Measurements from ENCODE around the gene ZNF276. TPM values are rescaled to one million over a fixed set of nuclear protein-coding genes. Genes with fewer than 3 reads are reported as not detected.
A peak's percentile ranks its signal among the peaks of the same experiment; 100 is the strongest.
"Not testable (repeated sequence)": the region's sequence is repeated elsewhere in the genome, so short reads cannot be mapped to it uniquely, and the experiment has no call there.

ZNF276 gene
- total RNA-seq, 1 donor from 2014 or later: 14.2 TPM

DNA sequence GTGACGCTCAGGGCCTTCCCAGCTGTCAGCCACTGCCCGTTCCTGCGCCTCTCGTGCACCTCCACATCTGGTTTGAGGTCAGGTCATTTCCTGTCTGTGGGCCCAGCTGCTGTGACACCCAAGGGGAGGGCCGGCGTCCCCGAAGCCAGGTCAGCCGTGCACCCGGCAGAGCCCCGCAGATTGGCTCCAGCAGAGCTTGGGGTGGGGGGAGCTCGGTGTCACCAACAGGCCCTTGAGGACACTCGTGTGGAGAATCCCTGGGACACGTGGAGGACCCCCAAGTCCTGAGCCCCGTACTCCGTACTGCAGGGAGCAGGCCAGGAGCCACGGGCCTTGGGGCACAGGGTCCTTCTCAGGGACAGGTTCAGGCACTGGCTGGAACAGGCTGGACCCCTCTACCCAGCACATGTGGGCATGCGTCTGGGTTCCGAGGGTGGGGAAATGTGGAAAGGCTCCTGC is 24.6 kb upstream of the ZNF276 start:
- DNase-seq: no peak

- DNase-seq: no peak
These were observed 24.1 kb upstream of the ZNF276 start for GRCh38 chr16:89697161-89697615.

- no peak for DNase-seq
These were observed 23.6 kb upstream of the ZNF276 start for GRCh38 chr16:89697616-89698331.

GRCh38 chr16:89698717-89699116 is 22.6 kb upstream of the ZNF276 start:
- DNase-seq: not testable (repeated sequence)

- not testable (repeated sequence) for DNase-seq
These were observed 21.7 kb upstream of the ZNF276 start for GRCh38 chr16:89699629-89700099.

GRCh38 chr16:89700100-89700648 is 21.2 kb upstream of the ZNF276 start:
- DNase-seq: peak; percentile 96

- no peak for DNase-seq
These were observed 20.5 kb upstream of the ZNF276 start for GRCh38 chr16:89700649-89701424.

DNA sequence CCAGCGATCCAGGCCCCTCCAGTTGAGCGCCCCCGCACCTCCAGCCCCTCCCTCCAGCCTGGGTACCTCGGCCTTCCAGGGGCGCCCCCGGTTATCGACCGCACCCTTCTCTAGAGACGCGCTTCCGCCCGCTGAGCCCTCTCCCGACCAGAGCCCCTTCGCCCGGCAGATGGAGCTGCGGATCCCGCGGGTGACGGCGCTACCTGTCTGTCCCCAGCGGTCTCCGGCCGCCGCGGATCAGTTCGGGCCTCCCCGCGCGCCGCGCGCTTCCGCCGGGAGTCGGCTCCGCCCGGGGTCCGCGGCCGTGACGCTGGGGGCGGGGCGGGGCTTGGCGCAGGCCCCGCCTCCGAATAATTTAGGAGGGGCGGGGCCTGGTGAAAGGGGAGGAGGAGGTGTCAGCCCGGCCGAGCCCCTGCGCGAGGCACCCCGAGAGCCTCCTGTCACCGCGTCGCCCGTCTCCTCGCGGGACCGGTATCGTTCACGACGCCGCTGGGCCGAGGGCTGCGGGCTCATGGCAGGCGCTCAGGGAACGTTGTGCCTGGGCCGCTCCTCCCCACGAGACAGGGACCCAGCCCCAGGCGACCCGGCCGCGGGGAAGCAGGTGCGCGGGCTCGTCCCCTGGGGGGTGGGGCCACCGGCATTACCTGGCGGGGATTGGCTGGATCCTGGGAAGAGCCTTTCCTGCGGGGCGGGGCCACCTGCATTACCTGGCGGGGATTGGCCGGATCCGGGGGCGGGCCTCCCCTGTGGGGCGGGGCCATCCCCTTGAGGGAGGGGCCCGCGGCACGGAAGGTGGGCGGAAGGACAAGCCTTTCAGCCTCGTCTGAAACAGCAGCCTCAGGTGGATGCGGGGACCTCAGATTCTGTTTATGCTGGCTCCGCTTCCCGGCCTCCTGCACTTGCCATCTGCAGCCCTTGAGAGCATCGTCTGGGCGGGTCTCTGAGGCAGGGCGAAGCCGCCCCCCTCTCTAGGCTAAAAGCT is 19.6 kb upstream of the ZNF276 start, which contains the start of gene SPATA2L:
SPATA2L (minus strand) TSS at position 281 of the 982 bp plus-strand sequence. CDS start 473 bp downstream, outside the sequence.
- peak; percentile 92 for DNase-seq

GRCh38 chr16:89704281-89704680 is 17.1 kb upstream of the ZNF276 start:
- DNase-seq: no peak

GRCh38 chr16:89705006-89705405 is 16.3 kb upstream of the ZNF276 start:
- no peak for DNase-seq

DNA sequence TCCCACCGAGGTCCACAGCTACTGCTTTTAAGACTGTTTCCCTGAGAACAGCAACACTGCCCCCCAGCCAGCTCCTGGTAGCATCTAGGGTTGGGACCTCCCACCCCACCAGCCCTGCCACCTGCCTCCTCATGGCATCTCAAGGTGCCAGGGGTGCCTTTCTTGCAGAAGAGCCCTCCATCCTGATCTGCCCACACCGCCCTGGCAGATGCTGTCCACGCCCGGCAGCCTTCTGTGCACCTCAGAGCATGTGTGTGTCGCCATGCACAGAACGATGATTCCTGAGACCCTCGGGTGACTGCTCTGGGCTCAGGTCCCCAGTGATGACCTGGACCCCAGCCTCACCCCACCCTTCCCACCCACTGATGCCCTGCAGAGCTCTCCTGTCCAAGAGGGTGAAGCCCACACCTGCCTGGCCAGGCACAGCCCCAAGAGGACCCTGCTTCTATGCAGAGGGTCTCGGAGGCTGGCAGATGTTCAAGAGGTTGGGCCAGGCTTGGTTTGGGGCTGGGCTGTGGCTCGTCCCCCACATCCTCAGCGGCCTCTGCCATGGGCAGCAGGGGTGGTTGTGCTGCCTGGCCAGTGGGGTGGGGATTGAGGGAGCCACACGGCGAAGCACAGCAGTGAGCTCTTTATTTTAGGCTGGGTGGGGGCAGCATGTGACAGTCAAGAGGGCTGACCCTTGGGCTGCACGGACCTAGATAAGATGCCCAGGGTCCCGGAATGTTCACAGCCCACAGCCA is 14.6 kb upstream of the ZNF276 start:
- no peak for DNase-seq

DNA sequence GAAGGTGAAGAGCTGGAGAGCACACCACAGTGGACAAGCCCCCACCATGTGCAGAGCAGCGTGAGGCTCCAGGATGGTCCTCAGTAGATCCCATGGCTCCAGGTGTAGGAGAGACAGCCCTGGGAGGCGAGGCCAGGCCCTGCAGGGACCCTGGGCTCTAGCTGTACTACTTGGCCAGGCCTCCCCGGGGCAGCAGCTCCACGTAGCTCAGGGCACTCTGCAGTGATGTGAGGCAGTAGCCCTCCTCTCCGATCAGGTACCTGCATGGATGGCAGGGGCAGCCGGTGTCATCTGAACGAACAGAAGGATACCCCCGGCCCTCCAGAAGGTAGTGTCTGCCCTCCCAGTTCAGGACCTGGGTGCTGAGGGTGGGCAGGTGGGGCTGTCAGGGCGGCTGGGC is 13.6 kb upstream of the ZNF276 start:
- no peak for DNase-seq

DNA sequence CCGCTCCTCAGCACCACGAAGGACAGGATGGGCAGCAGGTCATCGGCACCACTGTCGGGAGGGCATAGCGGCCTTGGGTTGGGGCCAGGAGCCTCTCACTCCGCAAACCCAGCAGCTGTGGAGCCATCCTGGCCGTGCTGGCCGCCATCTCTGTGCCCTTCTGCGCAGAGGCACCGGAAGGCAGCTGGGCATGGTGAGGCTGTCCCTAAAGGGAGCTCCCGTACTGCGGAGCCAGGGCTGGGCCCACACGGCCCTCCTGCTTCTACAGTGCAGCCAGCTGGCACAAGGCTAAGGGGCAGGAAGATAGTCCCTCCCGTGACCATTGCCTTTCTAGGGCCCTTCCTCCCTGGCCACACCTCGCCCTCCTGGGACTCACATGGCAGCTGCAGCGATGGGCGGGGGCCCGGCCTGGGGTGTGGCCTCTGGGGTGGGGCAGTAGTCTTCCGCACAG is 12.8 kb upstream of the ZNF276 start:
- DNase-seq: no peak

GRCh38 chr16:89709166-89709565 is 12.2 kb upstream of the ZNF276 start:
- no peak for DNase-seq

DNA sequence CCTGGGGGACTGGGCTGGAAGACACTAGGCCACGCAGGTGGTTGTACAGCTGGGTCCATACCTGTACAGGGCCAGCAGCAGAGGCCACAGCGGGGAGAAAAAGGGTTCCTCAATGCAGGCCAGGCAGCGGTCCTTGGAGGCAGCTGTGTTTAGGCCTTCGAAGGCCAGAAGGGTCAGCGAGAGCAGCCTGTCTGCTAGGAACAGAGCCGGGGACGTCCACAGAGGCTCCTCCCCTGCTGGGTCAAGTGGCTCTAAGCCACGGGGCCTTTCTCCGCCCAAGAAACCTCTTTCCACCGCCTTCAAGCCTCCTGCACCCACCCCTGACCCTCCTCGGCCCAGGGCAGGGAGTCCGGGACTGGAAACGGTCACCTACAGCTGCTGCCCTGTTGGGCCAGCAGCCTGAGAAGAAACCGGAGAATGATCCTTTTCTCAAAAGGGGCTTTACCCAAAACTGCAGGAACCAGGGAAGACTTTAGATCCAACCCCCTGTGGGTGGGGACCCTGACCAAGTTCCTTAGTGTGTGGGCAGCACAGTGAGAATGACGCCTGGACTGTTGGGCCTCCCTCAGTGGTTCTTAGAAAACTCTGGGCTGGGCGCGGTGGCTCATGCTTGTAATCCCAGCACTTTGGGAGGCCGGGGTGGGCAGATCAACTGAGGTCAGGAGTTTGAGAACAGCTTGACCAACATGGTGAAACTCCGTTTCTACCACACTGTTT is 11.5 kb upstream of the ZNF276 start:
- no peak for DNase-seq

DNA sequence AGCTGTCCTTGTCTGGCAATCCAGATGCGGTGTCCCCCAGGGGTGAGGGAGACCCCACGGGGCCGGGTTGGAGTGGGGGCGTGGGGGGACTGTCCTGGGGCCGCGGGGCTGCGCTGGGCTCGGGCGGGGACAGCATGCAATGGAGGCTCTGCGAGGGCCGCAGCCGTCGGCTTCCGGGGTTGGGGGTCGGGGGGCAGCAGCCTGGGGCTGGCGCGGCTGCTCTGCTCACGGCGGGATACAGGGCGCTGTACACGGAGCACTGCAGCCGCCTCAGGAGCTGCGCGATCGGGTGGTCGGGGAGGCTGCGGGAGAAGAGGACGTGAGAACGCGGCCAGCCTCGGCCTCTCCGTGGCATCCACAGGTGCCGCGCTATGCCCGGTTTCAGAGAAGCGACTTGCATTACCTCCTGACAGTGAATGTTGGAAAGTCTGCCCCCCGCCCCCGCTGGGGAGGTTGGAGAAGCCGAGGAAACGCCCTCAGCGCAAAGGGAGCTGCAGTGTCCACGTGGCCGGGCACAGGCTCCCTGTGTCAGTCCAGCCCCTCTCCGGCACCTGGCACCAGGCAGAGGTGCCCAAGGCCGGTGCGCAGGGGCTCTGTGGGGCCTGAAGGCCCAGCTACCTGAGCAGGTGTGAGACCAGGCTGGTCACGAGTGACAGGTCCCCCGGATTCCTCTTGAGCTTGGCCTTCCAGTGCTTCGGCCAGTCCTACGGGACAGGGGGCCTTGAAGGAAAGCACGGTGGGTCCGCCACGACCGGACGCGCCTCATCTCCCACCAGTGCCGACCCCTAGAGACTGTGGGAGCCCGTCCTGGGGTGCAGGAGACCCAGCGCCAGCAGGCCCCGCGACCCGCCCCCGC is 10.4 kb upstream of the ZNF276 start:
- no peak for DNase-seq

- no peak for DNase-seq
These were observed 9.6 kb upstream of the ZNF276 start for GRCh38 chr16:89711601-89712273.

- DNase-seq: no peak
These were observed 9.0 kb upstream of the ZNF276 start for GRCh38 chr16:89712274-89712781.

Measured in occipital lobe (tissue), 2 donors.